Panc1 (cell line): ENCODE data around the gene ADNP. TPM values are rescaled to one million over a fixed set of nuclear protein-coding genes. Genes with fewer than 3 reads are reported as not detected.
"Not testable (repeated sequence)": the region's sequence is repeated elsewhere in the genome, so short reads cannot be mapped to it uniquely, and the experiment has no call there.

ENCODE experiments used
- ATAC-seq: fragments of 200-7000 bp; cut with Tn5 transposase; 2 replicates; pipeline ENCODE4 v1.9.1; 2020; ENCODE audit warnings: mild to moderate bottlenecking, moderate library complexity
- BruUV-seq: library from RNA; stranded (reverse); fragments of 400-500 nt; replicated peaks from 2 replicates; lab custom pipeline; 2021; lab: Mats Ljungman, UMichigan
- CTCF ChIA-PET: fragments of 300-600 bp; sonication (Branson Sonifier 250); formaldehyde crosslinking; loops from one replicate; lab custom pipeline; 2022; ENCODE audit warnings: antibody characterized with exemption; lab: Charles Lee
- POLR2A ChIA-PET: fragments of 300-600 bp; sonication (Branson Sonifier 250); formaldehyde crosslinking; loops from one replicate; lab custom pipeline; 2022; ENCODE audit warnings: antibody characterized with exemption; lab: Charles Lee
- DNase-seq: peaks from one replicate; pipeline ENCODE4 v3.0.0-alpha.2; 2010; ENCODE audit warnings: low read depth, low spot score
- H3K27ac ChIP-seq: 2 replicates; pipeline ENCODE4 v1.5.1; 2011; ENCODE audit warnings: mild to moderate bottlenecking, low read length, inconsistent platforms
- H3K27me3 ChIP-seq: fragments of 200-500 bp; sonication (Bioruptor generic); 2 replicates; pipeline ENCODE4 v1.6.0; 2014; ENCODE audit warnings: low read length, inconsistent platforms; ENCODE audit not compliant: control insufficient read depth, insufficient read depth
- H3K36me3 ChIP-seq: fragments of 200-500 bp; sonication (Bioruptor generic); 2 replicates; pipeline ENCODE4 v1.5.1; 2014; ENCODE audit warnings: inconsistent platforms, mild to moderate bottlenecking, low read length, moderate library complexity; ENCODE audit not compliant: control insufficient read depth, insufficient read depth
- H3K4me1 ChIP-seq: 2 replicates; pipeline ENCODE4 v1.5.1; 2011; ENCODE audit warnings: inconsistent platforms, mild to moderate bottlenecking, low read length, moderate library complexity; ENCODE audit not compliant: control insufficient read depth, insufficient read depth
- H3K4me3 ChIP-seq, 2 experiments: 2 replicates each; pipeline ENCODE4 v1.5.1; 2011 to 2012; ENCODE audit warnings: low read depth in 2 of 2, low read length in 2 of 2, mild to moderate bottlenecking in 2 of 2, inconsistent platforms in 1 of 2, moderate library complexity in 1 of 2
- H3K9me3 ChIP-seq: fragments of 200-500 bp; sonication (Bioruptor generic); 2 replicates; pipeline ENCODE4 v1.5.1; 2014; ENCODE audit warnings: low read depth, mild to moderate bottlenecking, inconsistent platforms, low read length, moderate library complexity; ENCODE audit not compliant: control insufficient read depth, insufficient read depth
- CTCF ChIP-seq: fragments of 450-650 bp; IDR thresholded peaks from 2 replicates; pipeline ENCODE4 v1.5.1; 2017; ENCODE audit warnings: mild to moderate bottlenecking
- POLR2AphosphoS5 ChIP-seq: IDR thresholded peaks from 2 replicates; pipeline ENCODE4 v1.6.1; 2012; ENCODE audit warnings: mild to moderate bottlenecking, low read depth, low read length, moderate library complexity
- SIN3A ChIP-seq: IDR thresholded peaks from 2 replicates; pipeline ENCODE4 v1.6.1; 2012; ENCODE audit warnings: low read depth, mild to moderate bottlenecking, low read length, moderate library complexity, borderline replicate concordance; ENCODE audit not compliant: insufficient read depth
- TCF7L2 ChIP-seq: IDR thresholded peaks from 2 replicates; pipeline ENCODE4 v1.6.1; 2011; ENCODE audit warnings: mild to moderate bottlenecking, low read depth, low read length, inconsistent platforms
- in situ Hi-C: cut with HindIII; loops from 2 replicates; pipeline ENCODE4 v1.10.0; 2016; ENCODE audit warnings: low sequenced_read_pairs, low pct_unique_long_range_greater_than_20kb
- intact Hi-C: fragments of 100-400 bp; cut with micrococcal nuclease; formaldehyde crosslinking; loops from one replicate; pipeline ENCODE4 v1.10.0; 2022; ENCODE audit not compliant: unreplicated experiment
- total RNA-seq: library from RNA; stranded (reverse); gene quantifications from one replicate; pipeline ENCODE4 v1.2.1, GENCODE V29; 2021; ENCODE audit not compliant: unreplicated experiment
- TF ChIP-seq, protein P1 (sequence below), 2 experiments: IDR thresholded peaks; 2 replicates each; pipeline ENCODE4 v1.6.1; 2011 to 2012; ENCODE audit warnings: low read depth in 2 of 2, control low read depth in 1 of 2, low read length in 1 of 2, mild to moderate bottlenecking in 1 of 2, moderate library complexity in 1 of 2; ENCODE audit not compliant: insufficient read depth in 1 of 2

The ADNP gene
- total RNA-seq, 1 experiment from 2014 or later: 65.1 TPM

GRCh38 chr20:50978533-50978932 lies 47.3 kb upstream of the ADNP start:
- H3K27ac ChIP-seq, CTCF ChIA-PET, H3K36me3 ChIP-seq, DNase-seq, BruUV-seq, H3K27me3 ChIP-seq, H3K4me1 ChIP-seq, in situ Hi-C loops, POLR2A ChIA-PET, H3K4me3 ChIP-seq, intact Hi-C loops, H3K9me3 ChIP-seq, ATAC-seq: not testable (repeated sequence)

- in situ Hi-C loops: no loop called here
- POLR2A ChIA-PET: no interaction called here
Observed at GRCh38 chr20:50977066-50978021, 46.1 kb upstream of the ADNP start.

More at GRCh38 chr20:50977066-50978021, 46.1 kb upstream of the ADNP start:
- DNase-seq (no peak), ATAC-seq (no peak)
- H3K4me3 ChIP-seq: no peak overlapping the region
- no peaks in the 10 kb centered on the region for H3K36me3 ChIP-seq
- intact Hi-C loops: no loop called here
- H3K27ac ChIP-seq: no peak overlapping the region
- BruUV-seq: no TSS peak
- H3K4me1 ChIP-seq: 0 out of 2 replicates have a peak, but pooled peaks cover 3% of the 10 kb centered on the region
- TF ChIP-seq TCF7L2: no peak
- TF ChIP-seq, protein P1, sequence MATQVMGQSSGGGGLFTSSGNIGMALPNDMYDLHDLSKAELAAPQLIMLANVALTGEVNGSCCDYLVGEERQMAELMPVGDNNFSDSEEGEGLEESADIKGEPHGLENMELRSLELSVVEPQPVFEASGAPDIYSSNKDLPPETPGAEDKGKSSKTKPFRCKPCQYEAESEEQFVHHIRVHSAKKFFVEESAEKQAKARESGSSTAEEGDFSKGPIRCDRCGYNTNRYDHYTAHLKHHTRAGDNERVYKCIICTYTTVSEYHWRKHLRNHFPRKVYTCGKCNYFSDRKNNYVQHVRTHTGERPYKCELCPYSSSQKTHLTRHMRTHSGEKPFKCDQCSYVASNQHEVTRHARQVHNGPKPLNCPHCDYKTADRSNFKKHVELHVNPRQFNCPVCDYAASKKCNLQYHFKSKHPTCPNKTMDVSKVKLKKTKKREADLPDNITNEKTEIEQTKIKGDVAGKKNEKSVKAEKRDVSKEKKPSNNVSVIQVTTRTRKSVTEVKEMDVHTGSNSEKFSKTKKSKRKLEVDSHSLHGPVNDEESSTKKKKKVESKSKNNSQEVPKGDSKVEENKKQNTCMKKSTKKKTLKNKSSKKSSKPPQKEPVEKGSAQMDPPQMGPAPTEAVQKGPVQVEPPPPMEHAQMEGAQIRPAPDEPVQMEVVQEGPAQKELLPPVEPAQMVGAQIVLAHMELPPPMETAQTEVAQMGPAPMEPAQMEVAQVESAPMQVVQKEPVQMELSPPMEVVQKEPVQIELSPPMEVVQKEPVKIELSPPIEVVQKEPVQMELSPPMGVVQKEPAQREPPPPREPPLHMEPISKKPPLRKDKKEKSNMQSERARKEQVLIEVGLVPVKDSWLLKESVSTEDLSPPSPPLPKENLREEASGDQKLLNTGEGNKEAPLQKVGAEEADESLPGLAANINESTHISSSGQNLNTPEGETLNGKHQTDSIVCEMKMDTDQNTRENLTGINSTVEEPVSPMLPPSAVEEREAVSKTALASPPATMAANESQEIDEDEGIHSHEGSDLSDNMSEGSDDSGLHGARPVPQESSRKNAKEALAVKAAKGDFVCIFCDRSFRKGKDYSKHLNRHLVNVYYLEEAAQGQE (IDR thresholded peaks at IDR 0.05; ENCODE audit: insufficient read depth in 1 of 2, low read depth in 2 of 2, low read length in 1 of 2): no peak
- TF ChIP-seq CTCF: no peak
- TF ChIP-seq POLR2AphosphoS5: no peak
- TF ChIP-seq SIN3A: no peak
- no peaks in the 10 kb centered on the region for H3K9me3 ChIP-seq
- no peaks in the 10 kb centered on the region for H3K27me3 ChIP-seq
- CTCF ChIA-PET: interaction anchor here (0.6 to 0.8 kb wide), 4 partner anchors 10 to 618 kb away, joined by 3 to 5 read pairs (median 3); no protein-coding TSS in a partner anchor
